HFF-Myc (cell line): ENCODE measurements around the gene ATP2A2.

Source experiments
- DNase-seq: peaks from one replicate; pipeline ENCODE4 v3.0.0-alpha.2; 2011; ENCODE audit warnings: low read depth; ENCODE audit errors: extremely low read depth
- H3K4me3 ChIP-seq: replicated peaks from 2 replicates; pipeline ENCODE4 v1.5.1; 2011; ENCODE audit warnings: low read depth, mild to moderate bottlenecking, control low read depth, low read length
- TF ChIP-seq, protein P1 (sequence below): IDR thresholded peaks from 2 replicates; pipeline ENCODE4 v1.5.1; 2012; ENCODE audit warnings: mild to moderate bottlenecking, low read depth, low read length, control low read depth; ENCODE audit errors: missing control alignments

The ATP2A2 gene

GRCh38 chr12:110280779-110281548, at the start of gene ATP2A2:
Gene ATP2A2 (plus strand): TSS chr12:110281247. CDS start chr12:110281790, 543 bp downstream.
- peak within 1 kb of the TSS; percentile 93 for H3K4me3 ChIP-seq
- no peak for DNase-seq
- TF ChIP-seq, protein P1, sequence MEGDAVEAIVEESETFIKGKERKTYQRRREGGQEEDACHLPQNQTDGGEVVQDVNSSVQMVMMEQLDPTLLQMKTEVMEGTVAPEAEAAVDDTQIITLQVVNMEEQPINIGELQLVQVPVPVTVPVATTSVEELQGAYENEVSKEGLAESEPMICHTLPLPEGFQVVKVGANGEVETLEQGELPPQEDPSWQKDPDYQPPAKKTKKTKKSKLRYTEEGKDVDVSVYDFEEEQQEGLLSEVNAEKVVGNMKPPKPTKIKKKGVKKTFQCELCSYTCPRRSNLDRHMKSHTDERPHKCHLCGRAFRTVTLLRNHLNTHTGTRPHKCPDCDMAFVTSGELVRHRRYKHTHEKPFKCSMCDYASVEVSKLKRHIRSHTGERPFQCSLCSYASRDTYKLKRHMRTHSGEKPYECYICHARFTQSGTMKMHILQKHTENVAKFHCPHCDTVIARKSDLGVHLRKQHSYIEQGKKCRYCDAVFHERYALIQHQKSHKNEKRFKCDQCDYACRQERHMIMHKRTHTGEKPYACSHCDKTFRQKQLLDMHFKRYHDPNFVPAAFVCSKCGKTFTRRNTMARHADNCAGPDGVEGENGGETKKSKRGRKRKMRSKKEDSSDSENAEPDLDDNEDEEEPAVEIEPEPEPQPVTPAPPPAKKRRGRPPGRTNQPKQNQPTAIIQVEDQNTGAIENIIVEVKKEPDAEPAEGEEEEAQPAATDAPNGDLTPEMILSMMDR, result no peak

GRCh38 chr12:110233212-110233903, 47.7 kb upstream of the ATP2A2 start:
- TF ChIP-seq, protein P1, result no peak
- no peak overlapping the region for H3K4me3 ChIP-seq
- no peak for DNase-seq

DNA sequence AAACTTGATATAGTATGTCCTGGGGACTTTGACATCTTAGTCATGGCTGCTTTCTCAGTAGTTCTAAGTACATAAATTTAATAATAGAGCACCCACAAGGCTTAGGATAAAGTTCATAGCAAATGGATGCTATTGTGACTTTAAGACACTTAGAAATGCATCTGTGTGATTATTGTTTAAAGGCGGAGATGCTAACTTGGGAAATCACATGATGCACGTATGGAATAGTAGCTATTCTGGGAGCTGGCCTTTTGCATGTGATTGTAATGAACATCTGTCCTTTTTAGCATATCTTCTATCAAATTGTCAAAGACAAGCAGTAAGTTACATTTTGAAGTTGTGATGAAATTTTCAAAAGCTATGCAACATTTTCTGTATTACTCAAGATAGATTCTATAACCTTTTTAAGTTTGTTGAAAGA, 46.7 kb upstream of the ATP2A2 start:
- TF ChIP-seq, protein P1, result no peak
- no peak for DNase-seq
- no peak overlapping the region for H3K4me3 ChIP-seq

- DNase-seq, result no peak
- TF ChIP-seq, protein P1, result no peak
- no peak overlapping the region for H3K4me3 ChIP-seq
These were observed 46.3 kb upstream of the ATP2A2 start for GRCh38 chr12:110234755-110235154.

DNA sequence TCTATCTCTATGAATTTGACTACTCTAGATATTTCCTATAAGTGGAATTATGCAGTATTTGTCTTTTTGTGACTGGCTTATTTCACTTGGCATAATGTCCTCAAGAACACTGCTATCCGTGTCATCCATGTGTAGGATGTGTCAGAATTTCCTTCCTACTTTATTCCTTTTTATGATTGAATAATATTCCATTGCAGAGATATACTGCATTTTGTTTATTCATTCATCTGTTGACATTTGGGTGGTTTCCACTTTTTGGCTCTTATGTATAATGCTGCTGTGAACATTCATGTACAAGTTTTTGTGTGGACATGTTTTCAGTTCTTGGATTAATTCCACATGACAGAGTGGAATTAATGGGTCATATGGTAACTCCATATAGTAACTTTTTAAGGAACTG, 45.7 kb upstream of the ATP2A2 start:
- TF ChIP-seq, protein P1, result no peak
- no peak overlapping the region for H3K4me3 ChIP-seq
- DNase-seq, result no peak

DNA sequence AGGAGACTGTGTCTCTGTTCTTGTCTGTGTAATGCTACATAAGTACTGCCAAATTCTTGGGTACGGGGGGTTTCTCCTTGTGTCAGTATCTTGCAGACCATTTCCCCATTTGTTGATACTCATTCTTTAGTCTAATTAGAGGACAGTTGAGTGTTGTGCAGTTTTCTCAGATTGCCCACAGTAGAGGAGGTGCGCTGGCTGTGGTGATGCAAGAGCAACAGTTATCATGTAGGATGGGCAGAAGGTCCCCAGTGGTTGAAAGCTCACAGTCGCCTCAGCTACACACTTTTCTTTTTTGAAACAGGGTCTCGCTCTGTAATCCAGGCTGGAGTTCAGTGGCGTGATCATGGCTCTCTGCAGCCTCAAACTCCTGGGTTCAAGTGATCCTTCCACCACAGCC, 37.8 kb upstream of the ATP2A2 start:
- no peak overlapping the region for H3K4me3 ChIP-seq
- DNase-seq, result no peak
- TF ChIP-seq, protein P1, result no peak

GRCh38 chr12:110244372-110244771, 36.7 kb upstream of the ATP2A2 start:
- TF ChIP-seq, protein P1, result no peak
- DNase-seq, result no peak
- no peak overlapping the region for H3K4me3 ChIP-seq
